ENCODE results near the gene LYST.
"Not testable (repeated sequence)": the region's sequence is repeated elsewhere in the genome, so short reads cannot be mapped to it uniquely, and the experiment has no call there.

LYST gene

DNA sequence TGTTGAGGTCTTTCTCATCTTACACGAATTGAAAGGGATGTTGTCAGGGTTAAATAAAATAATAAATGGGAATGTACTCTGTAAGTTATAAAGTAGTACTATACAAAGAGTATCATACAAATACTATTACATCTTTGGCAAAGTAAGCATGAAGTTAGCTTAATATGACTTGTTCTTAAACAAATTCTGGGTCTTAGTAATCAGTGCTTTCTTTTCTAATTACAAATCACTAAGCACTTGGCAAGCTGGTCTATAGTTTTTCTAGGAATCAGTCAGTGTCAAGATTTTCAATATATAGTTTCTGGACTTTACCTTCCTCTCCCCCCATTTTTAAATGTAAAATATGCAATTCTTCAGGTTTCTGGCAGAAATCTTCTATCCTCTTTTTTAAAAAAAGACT, 6.9 kb downstream of the LYST start:
- no peak for DNase-seq (ENCODE audit: low read depth in 2 of 2)

DNA sequence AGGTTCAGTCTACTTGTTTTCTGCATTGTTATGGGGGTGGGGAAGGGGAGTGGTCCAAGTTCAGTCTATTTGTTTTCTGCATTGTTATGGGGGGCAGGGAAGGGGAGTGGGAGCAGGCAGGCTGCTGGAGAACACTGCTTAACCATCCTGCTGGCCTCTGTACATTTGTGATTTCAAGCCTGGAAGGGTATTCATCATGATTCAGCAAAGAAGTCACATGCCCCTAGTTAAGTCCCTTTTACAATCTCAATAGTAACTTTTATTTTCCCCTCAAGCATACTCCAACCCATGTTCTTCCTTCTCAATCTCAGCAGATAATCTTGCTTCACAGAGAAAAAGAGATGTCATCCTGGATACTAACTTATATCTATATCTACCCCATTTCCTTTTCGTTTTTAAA, 7.9 kb downstream of the LYST start:
- DNase-seq (ENCODE audit: low read depth in 2 of 2): no peak

DNA sequence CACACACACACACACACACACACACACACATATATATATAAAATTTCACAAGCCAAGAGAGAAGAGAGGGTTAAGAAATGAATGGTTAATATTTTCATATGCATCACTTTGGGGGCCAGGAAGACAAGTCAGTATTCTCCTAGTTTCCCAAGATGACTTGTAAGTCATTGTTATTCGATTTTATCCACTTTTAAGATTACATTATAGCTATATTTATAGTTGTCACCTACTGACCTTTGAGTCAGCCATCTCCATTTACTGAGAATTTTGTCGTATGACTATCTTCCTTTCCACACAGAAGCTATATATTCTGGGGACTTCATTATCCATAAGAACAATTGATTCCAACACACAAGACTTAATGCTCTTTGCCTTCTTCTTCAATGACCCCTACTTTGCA, 8.9 kb downstream of the LYST start:
- no peak for DNase-seq (ENCODE audit: low read depth in 2 of 2)

DNA sequence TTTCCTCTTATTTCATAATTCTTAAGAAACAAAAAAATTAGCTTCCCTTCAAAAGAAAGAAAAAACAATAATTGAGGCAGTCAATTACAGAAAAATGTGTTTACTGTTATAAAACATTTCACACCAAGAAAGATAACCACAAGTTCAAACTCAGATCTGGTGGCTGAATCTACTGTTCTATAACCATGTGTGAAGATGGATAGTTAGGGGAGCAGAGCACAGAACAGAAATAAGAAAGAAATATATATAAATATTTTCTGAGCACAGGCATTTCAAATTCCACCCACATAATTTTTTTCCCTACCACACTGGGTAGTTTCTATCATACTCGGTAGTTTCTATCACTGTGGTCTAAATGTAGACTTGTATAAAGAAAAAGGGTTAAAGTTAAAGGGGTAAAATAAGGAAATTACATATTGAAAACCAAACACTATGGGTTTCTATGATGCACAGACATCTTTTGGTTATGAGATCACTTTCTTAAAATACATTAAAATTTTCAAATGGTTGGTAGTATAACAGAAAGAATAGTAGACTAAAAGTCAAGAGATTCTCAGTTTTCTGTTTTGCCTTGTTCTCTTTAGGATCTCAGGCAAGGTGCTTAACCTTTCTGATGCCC, 10.8 kb downstream of the LYST start:
- no peak for DNase-seq (ENCODE audit: low read depth in 2 of 2)

DNA sequence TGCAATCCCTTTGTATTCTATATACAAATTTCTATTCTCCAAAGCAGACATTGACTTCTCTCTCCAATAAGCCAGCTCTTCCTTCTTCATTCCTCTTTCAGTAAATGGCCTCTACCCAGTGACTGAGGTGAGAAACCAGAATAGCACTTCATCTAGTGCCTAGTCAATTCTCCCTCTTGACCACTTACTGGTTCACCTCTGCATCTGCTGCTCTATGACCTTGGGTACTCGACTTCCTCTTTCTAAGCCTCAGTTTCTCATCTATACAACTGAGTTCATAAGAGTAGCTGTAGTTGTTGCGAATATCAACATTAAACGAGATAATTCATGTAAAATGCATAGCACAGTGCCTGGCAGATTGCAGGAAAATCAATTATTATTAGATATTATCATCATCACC, 12.4 kb downstream of the LYST start:
- no peak for DNase-seq (ENCODE audit: low read depth in 2 of 2)

DNA sequence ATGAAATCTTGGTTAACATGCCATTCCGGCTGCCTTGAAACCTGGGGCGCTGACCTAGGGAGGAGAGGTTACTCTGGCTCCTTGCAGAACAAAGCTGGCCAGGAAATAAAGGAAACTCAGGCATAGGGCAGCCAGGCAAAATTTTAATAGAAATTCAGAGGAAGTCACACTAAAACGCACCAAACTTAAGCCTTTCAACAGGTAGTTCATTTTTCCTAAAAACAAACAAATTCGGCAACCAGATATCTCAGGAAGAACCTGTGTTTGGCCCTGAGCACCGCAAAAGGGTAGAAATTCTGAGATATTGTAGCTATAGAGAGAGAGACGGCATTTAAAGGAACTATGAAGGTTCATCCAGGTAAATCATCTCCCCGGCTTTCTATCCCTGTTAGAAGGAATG, 13.1 kb downstream of the LYST start:
- no peak for DNase-seq (ENCODE audit: low read depth in 2 of 2)

DNA sequence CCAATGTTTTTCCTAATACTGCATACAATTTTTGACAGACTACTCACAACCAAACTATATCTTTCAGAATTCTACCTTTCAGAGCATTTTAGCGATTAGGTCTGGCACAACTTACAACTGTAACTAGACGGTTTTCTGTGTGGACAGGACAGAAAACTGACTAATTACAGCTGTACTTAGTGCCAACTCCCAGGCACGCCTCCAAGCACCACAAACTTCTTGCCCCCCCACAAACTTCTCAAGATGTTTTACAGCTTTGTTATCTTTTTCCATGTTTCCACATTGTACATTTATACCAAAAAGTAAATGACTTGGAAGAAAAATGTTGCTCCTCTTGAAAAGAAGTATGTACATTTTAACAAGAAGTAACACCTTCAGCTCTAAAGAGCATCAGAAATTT, 13.8 kb downstream of the LYST start:
- DNase-seq (ENCODE audit: low read depth in 2 of 2): no peak

DNA sequence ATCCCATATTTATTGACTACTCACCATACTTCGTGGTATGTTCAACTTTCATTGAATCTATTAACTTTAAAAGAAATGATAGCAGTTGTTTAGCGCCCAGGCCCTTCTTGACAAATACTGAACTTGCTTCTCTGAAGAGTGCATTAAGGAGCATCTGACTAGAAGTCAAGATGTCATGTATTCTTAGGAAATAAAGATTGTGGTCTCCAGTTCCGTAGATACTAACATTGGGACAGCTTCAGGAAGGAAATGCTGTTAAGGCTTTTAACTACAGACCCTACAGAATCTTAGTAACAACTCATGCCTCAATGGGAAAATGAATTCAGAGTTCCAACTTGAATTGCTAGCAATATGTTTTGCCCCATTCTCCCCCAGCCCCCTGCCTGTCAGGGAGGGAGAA, 14.8 kb downstream of the LYST start:
- no peak for DNase-seq (ENCODE audit: low read depth in 2 of 2)

DNA sequence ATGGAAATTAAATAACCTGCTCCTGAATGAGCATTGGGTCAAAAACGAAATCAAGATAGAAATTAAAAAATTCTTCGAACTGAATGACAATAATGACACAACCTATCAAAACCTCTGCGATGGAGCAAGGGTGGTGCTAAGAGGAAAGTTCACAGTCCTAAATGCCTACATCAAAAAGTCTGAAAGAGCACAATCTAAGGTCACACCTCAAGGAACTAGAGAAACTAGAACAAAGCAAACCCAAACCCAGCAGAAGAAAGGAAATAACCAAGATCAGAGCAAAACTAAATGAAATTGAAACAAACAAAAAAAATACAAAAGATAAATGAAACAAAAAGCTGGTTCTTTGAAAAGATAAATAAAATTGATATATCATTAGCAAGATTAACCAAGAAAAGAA, 18.5 kb downstream of the LYST start:
- DNase-seq (ENCODE audit: low read depth in 2 of 2): not testable (repeated sequence)

DNA sequence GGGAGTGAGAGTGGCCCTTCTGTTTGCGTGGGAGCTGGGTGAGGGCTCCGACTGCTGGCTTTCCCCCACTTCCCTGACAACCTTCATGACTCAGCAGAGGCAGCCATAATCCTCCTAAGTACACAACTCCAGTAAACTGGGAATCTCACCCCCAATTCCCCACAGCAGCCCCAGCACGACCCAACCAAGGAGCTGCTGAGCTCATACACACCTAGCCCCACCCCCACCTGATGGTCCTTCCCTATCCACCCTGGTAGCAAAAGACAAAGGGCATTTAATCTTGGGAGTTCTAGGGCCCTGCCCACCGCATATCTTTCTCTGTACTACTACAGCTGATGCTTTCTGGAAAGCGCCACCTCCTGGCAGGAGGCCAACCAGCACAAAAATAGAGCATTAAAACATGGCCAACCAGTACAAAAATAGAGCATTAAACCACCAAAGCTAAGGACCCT, 21.0 kb downstream of the LYST start:
- not testable (repeated sequence) for DNase-seq (ENCODE audit: low read depth in 2 of 2)

DNA sequence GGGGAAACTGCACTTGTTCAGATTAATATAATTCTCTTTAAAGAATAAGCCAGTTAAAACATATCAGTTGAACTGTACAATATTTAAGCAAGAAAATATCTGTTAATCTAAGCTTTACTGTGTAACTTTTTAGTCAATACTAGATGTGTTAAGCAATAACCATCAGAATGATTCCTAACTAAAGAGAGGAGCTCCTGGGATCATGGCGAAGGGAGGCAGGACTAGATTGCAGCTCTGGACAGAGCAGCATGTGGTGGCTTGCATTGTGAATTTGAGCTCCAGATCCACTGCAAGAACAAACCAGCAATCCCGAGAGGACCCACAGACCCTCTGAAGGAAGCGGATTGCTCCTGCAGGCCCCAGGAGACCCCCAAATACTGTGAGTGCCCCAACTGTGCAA, 21.9 kb downstream of the LYST start:
- no peak for DNase-seq (ENCODE audit: low read depth in 2 of 2)

DNA sequence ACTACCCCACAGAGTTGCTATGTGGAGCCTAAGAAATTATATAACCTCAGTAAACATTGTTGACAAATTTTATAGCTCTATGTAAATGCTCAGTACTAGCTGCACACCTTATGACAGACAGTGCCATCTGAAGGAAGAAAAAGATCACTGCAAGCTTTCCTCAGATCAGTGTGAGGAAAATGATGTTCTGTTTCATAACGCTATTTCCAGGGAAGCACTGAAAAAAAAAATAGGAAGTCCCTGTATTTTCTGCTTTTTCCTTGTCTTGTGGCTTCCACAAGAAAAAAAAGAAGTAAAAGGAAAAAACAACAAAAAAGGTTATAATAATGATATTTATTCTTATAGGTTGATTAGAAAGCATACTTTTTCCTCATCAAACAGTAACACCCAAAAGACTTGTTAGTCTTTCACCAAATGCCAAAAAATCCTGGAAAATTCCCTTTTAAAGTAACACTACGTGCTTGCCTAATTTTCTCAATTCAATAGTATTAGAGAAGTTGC, 23.2 kb downstream of the LYST start:
- DNase-seq (ENCODE audit: low read depth in 2 of 2): no peak

DNA sequence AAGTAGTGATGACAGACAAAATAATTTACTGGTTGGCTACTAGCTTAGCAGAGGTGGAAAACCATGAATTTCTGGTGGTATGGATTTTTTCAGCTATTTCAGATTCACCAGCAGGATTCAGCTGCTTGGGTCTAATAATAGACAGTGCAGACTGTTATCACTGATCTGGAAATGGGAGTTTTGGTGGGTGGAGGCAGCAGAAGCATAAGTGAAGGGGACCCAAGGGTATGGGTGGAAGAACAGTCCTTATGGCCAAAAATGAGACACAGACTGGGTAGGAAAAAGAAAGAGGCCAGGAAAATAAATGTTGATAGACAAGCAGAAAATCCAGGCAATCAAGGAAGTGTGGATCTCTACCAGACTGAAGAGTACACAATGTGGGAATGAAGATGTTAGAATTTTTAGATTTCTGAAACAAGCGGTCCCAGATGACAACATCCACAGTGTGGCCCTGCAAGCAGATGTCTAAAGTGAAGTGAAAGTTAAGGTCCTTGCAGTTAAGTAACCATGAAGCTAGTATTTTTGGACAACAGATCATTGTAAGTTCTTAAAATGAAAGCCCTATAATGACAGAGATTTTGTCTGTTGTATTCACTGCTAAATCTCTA, 24.7 kb downstream of the LYST start:
- no peak for DNase-seq (ENCODE audit: low read depth in 2 of 2)

DNA sequence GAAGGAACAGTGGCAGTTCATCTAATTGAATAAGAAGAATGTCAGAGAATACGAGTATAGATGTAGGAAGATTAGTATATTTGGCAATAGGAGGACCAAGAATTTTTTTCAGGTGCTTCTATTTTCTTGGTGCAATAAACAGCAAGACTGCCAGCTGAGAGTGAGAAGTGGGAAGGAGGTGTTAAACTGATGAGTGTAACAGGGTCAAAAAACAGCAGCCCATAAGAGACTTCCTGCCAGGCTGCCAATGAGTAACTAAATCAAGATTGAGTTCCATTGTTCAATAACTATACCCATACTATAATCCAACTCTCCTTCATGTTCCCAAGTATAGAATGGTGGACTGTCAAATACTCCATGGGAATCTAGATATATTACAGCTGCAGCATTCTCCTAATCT, 28.7 kb downstream of the LYST start:
- no peak for DNase-seq (ENCODE audit: low read depth in 2 of 2)

DNA sequence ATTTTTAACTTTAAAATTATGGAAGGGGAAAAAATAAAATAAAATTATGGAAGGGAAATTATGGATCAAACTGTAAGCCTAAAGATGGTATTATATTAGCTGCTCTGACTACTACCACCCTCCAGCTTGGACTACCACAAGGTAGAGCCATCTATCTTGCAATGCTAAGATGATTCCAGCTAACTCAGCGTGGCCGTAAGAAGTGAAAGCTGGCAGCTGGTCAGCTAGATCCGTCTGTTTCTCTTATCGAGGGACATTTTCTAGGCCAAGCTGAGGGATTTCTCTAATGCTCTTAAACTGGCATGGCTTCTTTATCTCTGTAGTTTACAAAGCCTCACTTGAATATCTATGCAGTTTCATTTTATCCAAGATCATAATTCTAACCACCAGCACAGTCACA, 31.5 kb downstream of the LYST start:
- no peak for DNase-seq (ENCODE audit: low read depth in 2 of 2)

DNA sequence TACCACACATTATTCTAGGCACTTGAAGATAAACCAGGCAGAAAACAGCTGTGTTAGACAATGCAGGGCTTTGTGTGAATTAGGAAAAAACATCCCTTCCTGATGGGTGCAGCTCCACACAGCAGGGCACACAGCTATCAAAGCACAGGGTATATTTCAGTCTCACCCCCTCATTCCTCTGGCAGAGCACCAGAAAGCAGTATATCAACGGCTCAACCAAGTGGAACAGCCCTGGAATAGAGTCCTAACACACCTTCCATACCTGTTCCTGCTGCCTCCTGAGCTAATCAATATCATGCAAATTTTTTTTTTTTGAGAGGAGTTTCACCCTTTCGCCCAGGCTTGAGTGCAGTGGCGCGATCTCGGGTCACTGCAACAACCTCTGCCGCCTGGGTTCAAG, 32.1 kb downstream of the LYST start:
- DNase-seq (ENCODE audit: low read depth in 2 of 2): no peak

DNA sequence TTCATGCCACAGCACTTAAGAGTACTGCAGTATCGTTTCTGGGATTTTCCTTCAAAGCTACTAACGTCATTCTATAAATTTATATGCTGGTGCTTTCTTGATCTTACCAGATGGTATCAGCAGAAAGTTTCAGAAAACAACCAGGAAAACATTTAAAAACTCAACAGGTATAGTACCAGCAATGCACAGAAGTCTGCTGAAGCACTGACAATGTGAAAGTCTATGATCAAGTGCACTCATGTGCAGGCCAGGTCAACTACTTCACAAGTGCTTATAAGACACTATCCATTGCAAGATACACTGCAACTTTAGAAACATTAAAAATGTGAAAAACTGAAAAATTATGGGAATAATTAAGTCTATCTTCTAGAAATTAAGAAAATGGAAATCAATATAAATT, 34.7 kb downstream of the LYST start:
- no peak for DNase-seq (ENCODE audit: low read depth in 2 of 2)

DNA sequence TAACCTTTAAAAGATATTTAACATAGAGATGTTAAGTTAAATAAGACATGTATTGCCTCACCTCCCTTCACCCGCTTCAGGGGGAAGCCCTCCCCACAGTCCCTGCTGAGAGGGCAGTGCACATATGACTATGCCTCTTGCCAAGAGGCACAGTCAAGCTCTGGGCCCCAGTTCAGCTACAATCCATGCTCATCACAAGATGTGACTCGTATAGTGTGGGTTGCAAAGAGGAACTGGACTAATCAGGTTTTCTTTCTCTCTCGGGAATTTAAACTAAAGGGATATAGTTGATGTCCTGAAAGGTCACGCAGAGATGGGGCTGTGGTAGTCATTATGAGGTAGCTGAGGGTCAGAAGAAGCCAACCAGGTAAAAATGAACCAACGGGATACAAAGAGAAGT, 35.6 kb downstream of the LYST start:
- DNase-seq (ENCODE audit: low read depth in 2 of 2): no peak

DNA sequence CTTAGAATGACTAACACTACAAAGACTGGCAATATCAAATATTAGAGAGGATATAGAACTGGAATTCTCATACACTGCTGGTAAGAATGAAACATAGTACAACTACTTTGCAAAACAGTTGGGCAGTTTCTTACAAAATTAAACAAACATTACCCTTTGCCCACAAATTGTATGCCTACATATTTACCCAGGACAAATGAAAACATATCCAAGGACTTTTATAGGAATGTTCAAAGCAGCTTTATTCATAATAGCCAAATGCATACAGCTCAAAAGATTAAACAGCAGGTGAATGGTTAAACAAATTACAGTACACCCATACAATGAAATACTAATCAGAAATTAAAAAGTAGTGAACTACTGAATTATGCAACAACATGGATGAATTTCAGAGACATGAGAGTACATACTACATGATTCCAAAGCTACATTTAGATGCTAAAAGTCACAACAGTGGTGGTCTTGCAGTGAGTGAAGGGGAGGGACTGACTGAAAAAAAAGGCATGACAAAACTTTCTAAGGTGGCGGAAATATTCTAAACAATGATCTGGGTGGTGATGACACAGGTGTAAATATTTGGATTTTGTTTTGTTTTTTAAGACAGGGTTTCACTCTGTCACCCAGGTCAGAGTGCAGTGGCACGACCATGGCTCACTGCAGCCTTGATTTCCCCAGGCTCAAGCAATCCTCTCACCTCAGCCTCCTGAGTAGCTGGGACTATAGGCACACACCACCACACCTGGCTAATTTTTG, 40.4 kb downstream of the LYST start:
- DNase-seq (ENCODE audit: low read depth in 2 of 2): no peak

DNA sequence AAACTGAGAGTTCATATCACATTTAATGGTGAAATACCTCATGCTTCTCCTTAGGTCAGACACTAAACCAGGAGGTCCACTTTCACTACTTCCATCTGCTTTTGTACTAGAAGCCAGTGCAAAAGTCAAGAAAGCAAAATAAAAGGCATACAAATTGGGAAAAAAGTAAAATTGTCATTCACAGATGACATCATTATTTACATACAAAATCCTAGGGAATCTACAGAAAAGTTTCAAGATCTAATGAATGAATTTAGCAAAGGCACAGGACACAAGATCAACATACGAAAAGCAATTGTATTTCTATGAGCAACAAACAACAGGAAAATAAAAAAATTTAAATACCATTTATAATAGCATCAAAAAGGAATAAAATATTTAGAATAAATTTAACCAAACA, 41.5 kb downstream of the LYST start:
- no peak for DNase-seq (ENCODE audit: low read depth in 2 of 2)

DNA sequence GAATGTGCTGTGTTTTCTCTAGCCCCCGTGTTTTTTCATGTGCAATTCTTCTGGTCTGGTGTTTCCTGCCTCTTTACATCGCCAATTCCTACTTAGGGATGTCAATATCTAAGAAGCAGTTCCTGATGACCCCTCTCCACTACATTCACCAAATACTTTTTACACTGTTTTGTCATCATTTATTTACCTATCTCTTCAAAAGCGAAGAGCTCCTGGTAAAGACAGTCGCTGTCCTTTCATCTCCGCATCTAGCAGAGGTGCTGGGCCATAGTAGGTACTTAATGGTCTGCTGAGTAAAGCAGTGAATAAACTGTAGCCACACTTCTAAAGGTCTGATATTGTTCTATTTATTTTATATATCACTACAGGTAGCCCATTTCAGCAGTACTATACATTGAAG, 43.0 kb downstream of the LYST start:
- DNase-seq (ENCODE audit: low read depth in 2 of 2): no peak

DNA sequence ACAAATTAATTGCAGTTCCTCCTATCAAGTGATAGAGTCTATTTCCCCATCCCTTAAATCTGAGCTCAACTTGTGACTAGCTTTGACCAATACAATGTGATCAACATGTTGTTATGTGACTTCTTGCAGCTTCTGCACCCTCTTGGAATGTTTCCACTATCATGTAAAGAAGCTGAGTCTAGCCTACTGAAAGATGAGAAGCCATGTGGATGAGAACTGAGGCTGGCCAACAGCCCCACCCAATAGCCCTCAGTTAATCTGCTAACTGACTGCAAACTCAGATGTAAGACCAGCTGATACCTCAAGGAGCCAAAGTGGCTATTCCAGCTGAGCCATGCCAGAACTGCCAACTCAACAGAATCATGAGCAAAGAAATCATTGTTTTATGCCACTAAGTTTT, 44.0 kb downstream of the LYST start:
- no peak for DNase-seq (ENCODE audit: low read depth in 2 of 2)

DNA sequence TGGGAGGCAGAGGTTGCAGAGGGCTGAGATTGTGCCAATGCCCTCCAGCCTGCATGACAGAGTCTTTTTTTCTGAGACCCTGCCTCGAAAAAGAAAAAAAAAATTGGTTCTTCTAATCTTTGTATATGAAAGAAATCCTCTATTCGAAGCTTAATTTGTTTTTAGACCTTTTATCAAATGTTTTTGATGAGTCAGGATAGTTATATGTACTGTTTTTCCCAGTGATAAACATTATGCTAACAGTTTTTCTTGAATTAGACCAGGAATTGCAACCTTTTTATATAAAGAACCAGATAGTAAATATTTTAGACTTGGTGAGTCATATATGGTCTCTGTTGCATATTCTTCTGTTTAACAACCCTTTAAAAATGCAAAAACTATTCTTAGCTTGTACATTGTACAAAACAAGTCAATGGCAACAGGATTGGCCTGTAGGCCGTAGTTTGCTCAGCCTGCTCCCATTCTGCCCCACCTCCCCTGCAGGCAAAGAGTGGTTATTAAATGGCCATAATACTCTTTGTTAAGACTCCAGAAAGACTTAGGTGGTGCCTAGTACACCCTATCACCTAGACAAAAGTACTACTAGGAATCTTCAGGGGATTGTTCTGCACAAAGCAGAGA, 45.2 kb downstream of the LYST start:
- DNase-seq (ENCODE audit: low read depth in 2 of 2): no peak

All from activated CD8-positive, alpha-beta memory T cell treated with anti-CD3 and anti-CD28 coated beads for 4 hours (primary cell).